ENCODE data around the gene AHSA1. TPM values are rescaled to one million over a fixed set of nuclear protein-coding genes. Genes with fewer than 3 reads are reported as not detected.

AHSA1 gene
- total RNA-seq, 1 donor, result 67.0 TPM

- H3K27ac ChIP-seq (ENCODE audit: low read depth, low read length), result no peak overlapping the region
- TF ChIP-seq CTCF (IDR thresholded peaks at IDR 0.05; ENCODE audit: extremely low read depth, low read depth, low read length), result no peak
Measured at GRCh38 chr14:77473921-77474320, 16.0 kb downstream of the AHSA1 start.

GRCh38 chr14:77474479-77475177 is 16.7 kb downstream of the AHSA1 start:
- no peak overlapping the region for H2AFZ ChIP-seq (ENCODE audit: low read length)
- H3K27me3 ChIP-seq (ENCODE audit: insufficient read depth, low read length), result peaks cover 18% of the 10 kb centered on the region
- H3K4me2 ChIP-seq (ENCODE audit: insufficient read depth, low read length), result no peak overlapping the region
- no peaks in the 10 kb centered on the region for H3K4me1 ChIP-seq (ENCODE audit: insufficient read depth, low read length)
- peaks cover under 1% of the 10 kb centered on the region for H3K36me3 ChIP-seq (ENCODE audit: insufficient read depth, low read length)
- H4K20me1 ChIP-seq (ENCODE audit: insufficient read depth, low read length), result no peaks in the 10 kb centered on the region
- no peak for DNase-seq (ENCODE audit: insufficient read length, low spot score, missing footprints)
- no peaks in the 10 kb centered on the region for H3K79me2 ChIP-seq (ENCODE audit: insufficient read depth, low read length)
- TF ChIP-seq CTCF (IDR thresholded peaks at IDR 0.05; ENCODE audit: extremely low read depth, low read depth, low read length), result no peak
- no peak overlapping the region for H3K27ac ChIP-seq (ENCODE audit: low read depth, low read length)
- H3K9me3 ChIP-seq (ENCODE audit: low read depth, low read length), result no peaks in the 10 kb centered on the region
- H3K4me3 ChIP-seq (ENCODE audit: insufficient read depth, low read length), result no peak overlapping the region

More at GRCh38 chr14:77473921-77474320, 16.0 kb downstream of the AHSA1 start:
- H3K79me2 ChIP-seq (ENCODE audit: insufficient read depth, low read length), result no peaks in the 10 kb centered on the region
- H3K4me2 ChIP-seq (ENCODE audit: insufficient read depth, low read length), result no peak overlapping the region
- no peaks in the 10 kb centered on the region for H3K4me1 ChIP-seq (ENCODE audit: insufficient read depth, low read length)
- H3K4me3 ChIP-seq (ENCODE audit: insufficient read depth, low read length), result no peak overlapping the region
- H3K36me3 ChIP-seq (ENCODE audit: insufficient read depth, low read length), result peaks cover 8% of the 10 kb centered on the region
- no peaks in the 10 kb centered on the region for H4K20me1 ChIP-seq (ENCODE audit: insufficient read depth, low read length)
- no peaks in the 10 kb centered on the region for H3K9me3 ChIP-seq (ENCODE audit: low read depth, low read length)
- H2AFZ ChIP-seq (ENCODE audit: low read length), result no peak overlapping the region
- H3K27me3 ChIP-seq (ENCODE audit: insufficient read depth, low read length), result peaks cover 18% of the 10 kb centered on the region
- no peak for DNase-seq (ENCODE audit: insufficient read length, low spot score, missing footprints)

- Histone ChIP-seq H3K9me3 (ENCODE audit: low read depth, low read length) (no peaks in the 10 kb centered on the region), H4K20me1 (ENCODE audit: insufficient read depth, low read length) (no peaks in the 10 kb centered on the region), H2AFZ (ENCODE audit: low read length) (no peak overlapping the region), H3K79me2 (ENCODE audit: insufficient read depth, low read length) (no peaks in the 10 kb centered on the region), H3K27ac (ENCODE audit: low read depth, low read length) (no peak overlapping the region), H3K4me1 (ENCODE audit: insufficient read depth, low read length) (no peaks in the 10 kb centered on the region), H3K4me2 (ENCODE audit: insufficient read depth, low read length) (no peak overlapping the region), H3K36me3 (ENCODE audit: insufficient read depth, low read length) (no peaks in the 10 kb centered on the region), H3K4me3 (ENCODE audit: insufficient read depth, low read length) (no peak overlapping the region), H3K27me3 (ENCODE audit: insufficient read depth, low read length) (peaks cover 18% of the 10 kb centered on the region)
- DNase-seq (ENCODE audit: insufficient read length, low spot score, missing footprints), result no peak
- no peak for TF ChIP-seq CTCF (IDR thresholded peaks at IDR 0.05; ENCODE audit: extremely low read depth, low read depth, low read length)
Measured at GRCh38 chr14:77475432-77476115, 17.7 kb downstream of the AHSA1 start.

GRCh38 chr14:77478029-77478428 is 20.1 kb downstream of the AHSA1 start:
- no peaks in the 10 kb centered on the region for H3K36me3 ChIP-seq (ENCODE audit: insufficient read depth, low read length)

More at GRCh38 chr14:77478029-77478428, 20.1 kb downstream of the AHSA1 start:
- no peaks in the 10 kb centered on the region for H3K4me1 ChIP-seq (ENCODE audit: insufficient read depth, low read length)
- H3K9me3 ChIP-seq (ENCODE audit: low read depth, low read length), result no peaks in the 10 kb centered on the region
- H3K4me2 ChIP-seq (ENCODE audit: insufficient read depth, low read length), result no peak overlapping the region
- H3K27ac ChIP-seq (ENCODE audit: low read depth, low read length), result no peak overlapping the region
- H3K4me3 ChIP-seq (ENCODE audit: insufficient read depth, low read length), result no peak overlapping the region
- H4K20me1 ChIP-seq (ENCODE audit: insufficient read depth, low read length), result no peaks in the 10 kb centered on the region
- H3K79me2 ChIP-seq (ENCODE audit: insufficient read depth, low read length), result no peaks in the 10 kb centered on the region
- no peak overlapping the region for H2AFZ ChIP-seq (ENCODE audit: low read length)
- peaks cover 18% of the 10 kb centered on the region for H3K27me3 ChIP-seq (ENCODE audit: insufficient read depth, low read length)
- DNase-seq (ENCODE audit: insufficient read length, low spot score, missing footprints), result no peak
- no peak for TF ChIP-seq CTCF (IDR thresholded peaks at IDR 0.05; ENCODE audit: extremely low read depth, low read depth, low read length)

All from osteoblast (primary cell).